Left ventricle myocardium inferior (tissue), 1 donor: ENCODE measurements around the gene PRRC2B. TPM values are rescaled to one million over a fixed set of nuclear protein-coding genes. Genes with fewer than 3 reads are reported as not detected.
"Not testable (repeated sequence)": the region's sequence is repeated elsewhere in the genome, so short reads cannot be mapped to it uniquely, and the experiment has no call there.

Source experiments
- DNase-seq: peaks from one replicate; pipeline ENCODE4 v3.0.0-alpha.2; 2020
- H3K27ac ChIP-seq: fragments of 200-600 bp; replicated peaks from 2 replicates; pipeline ENCODE4 v1.8.0; 2021
- H3K27me3 ChIP-seq: fragments of 200-600 bp; 2 replicates; pipeline ENCODE4 v1.8.0; 2021; ENCODE audit warnings: low read depth
- H3K36me3 ChIP-seq: fragments of 200-600 bp; 2 replicates; pipeline ENCODE4 v1.8.0; 2021
- H3K4me1 ChIP-seq: fragments of 200-600 bp; 2 replicates; pipeline ENCODE4 v1.8.0; 2021
- H3K4me3 ChIP-seq: fragments of 200-600 bp; 2 replicates; pipeline ENCODE4 v1.8.0; 2021; ENCODE audit warnings: mild to moderate bottlenecking, moderate library complexity
- H3K9me3 ChIP-seq: fragments of 200-600 bp; replicated peaks from 2 replicates; pipeline ENCODE4 v1.8.0; 2021
- intact Hi-C: fragments of 100-400 bp; cut with micrococcal nuclease; formaldehyde crosslinking; loops from one replicate; pipeline ENCODE4 v1.11.0; 2022
- total RNA-seq: library from RNA; stranded (reverse); fragmentation: NEBNext Ultra II Directional; extraction: Animal tissue kit (Norgen Biotek cat#: 25700); gene quantifications from one replicate; pipeline ENCODE4 v1.2.1, GENCODE V29; 2021
- TF ChIP-seq, protein P1 (sequence below): fragments of 200-600 bp; IDR thresholded peaks from 2 replicates; pipeline ENCODE4 v1.8.0; 2021; ENCODE audit warnings: antibody characterized with exemption, mild to moderate bottlenecking, borderline replicate concordance
- donor health status: DM: no; HTN: yes; CAD: no; lungs with severe emphysema.

Gene PRRC2B
- total RNA-seq, 1 donor from 2014 or later = 109 TPM

GRCh38 chr9:131545003-131545785 lies 151.3 kb downstream of the PRRC2B start, which contains the start of gene PRRT1B:
Gene PRRT1B, plus strand, starts transcription at chr9:131545523. Its CDS starts 93 bp downstream, at chr9:131545616.
- intact Hi-C loops = no loop called here
- Histone ChIP-seq H3K27me3 (peaks cover 67% of the 10 kb centered on the region), H3K36me3 (no peaks in the 10 kb centered on the region), H3K4me3 (peak within 1 kb of the TSS; percentile 42), H3K4me1 (peaks cover 21% of the 10 kb centered on the region), H3K9me3 (peaks cover 26% of the 10 kb centered on the region), H3K27ac (no peak within 1 kb of the TSS)
- TF ChIP-seq, protein P1, sequence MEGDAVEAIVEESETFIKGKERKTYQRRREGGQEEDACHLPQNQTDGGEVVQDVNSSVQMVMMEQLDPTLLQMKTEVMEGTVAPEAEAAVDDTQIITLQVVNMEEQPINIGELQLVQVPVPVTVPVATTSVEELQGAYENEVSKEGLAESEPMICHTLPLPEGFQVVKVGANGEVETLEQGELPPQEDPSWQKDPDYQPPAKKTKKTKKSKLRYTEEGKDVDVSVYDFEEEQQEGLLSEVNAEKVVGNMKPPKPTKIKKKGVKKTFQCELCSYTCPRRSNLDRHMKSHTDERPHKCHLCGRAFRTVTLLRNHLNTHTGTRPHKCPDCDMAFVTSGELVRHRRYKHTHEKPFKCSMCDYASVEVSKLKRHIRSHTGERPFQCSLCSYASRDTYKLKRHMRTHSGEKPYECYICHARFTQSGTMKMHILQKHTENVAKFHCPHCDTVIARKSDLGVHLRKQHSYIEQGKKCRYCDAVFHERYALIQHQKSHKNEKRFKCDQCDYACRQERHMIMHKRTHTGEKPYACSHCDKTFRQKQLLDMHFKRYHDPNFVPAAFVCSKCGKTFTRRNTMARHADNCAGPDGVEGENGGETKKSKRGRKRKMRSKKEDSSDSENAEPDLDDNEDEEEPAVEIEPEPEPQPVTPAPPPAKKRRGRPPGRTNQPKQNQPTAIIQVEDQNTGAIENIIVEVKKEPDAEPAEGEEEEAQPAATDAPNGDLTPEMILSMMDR = no peak
- no peak for DNase-seq

GRCh38 chr9:131545786-131546335 lies 152.0 kb downstream of the PRRC2B start:
- Histone ChIP-seq H3K9me3 (peaks cover 26% of the 10 kb centered on the region), H3K36me3 (no peaks in the 10 kb centered on the region), H3K4me3 (peak overlapping the region; percentile 42), H3K4me1 (peaks cover 21% of the 10 kb centered on the region), H3K27me3 (peaks cover 73% of the 10 kb centered on the region), H3K27ac (no peak overlapping the region)
- no peak for DNase-seq
- intact Hi-C loops = no loop called here
- TF ChIP-seq, protein P1 = no peak

- Histone ChIP-seq H3K36me3 (no peaks in the 10 kb centered on the region), H3K27ac (no peak overlapping the region), H3K4me3 (peak overlapping the region; percentile 42), H3K27me3 (peaks cover 78% of the 10 kb centered on the region), H3K9me3 (peaks cover 26% of the 10 kb centered on the region), H3K4me1 (peaks cover 21% of the 10 kb centered on the region)
- intact Hi-C loops = no loop called here
- DNase-seq = no peak
- TF ChIP-seq, protein P1 = no peak
These were observed 152.6 kb downstream of the PRRC2B start for GRCh38 chr9:131546336-131547084.

DNA sequence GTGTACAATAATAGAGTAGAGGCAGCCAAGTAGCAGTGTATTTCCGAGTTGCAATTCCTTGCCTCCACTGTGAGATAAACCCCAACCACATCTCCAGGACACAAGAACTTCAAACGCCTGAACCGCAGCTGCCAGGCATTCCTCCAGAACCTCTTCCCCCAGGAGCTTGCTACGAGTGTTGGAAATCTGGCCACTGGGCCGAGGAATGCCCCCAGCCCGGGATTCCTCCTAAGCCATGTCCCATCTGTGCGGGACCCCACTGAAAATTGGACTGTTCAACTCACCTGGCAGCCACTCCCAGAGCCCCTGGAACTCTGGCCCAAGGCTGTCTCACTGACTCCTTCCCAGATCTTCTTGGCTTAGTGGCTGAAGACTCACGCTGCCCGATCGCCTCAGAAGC lies 155.3 kb downstream of the PRRC2B start:
- H3K9me3 ChIP-seq, intact Hi-C loops: not testable (repeated sequence)

More for the DNA sequence above, 155.3 kb downstream of the PRRC2B start:
- H3K4me1 ChIP-seq = peaks cover 21% of the 10 kb centered on the region
- not testable (repeated sequence) for DNase-seq, H3K4me3 ChIP-seq, H3K36me3 ChIP-seq, H3K27ac ChIP-seq
- H3K27me3 ChIP-seq = peaks cover 96% of the 10 kb centered on the region

Other genes starting within 250 kb of the PRRC2B start
- gene FAM78A, start 117.6 kb upstream of the PRRC2B start, total RNA-seq = 47.3 TPM
- gene PLPP7, start 104.4 kb upstream of the PRRC2B start, total RNA-seq = 120 TPM
- 19.3 TPM for gene POMT1, start 108.8 kb downstream of the PRRC2B start, total RNA-seq
- 23.0 TPM for gene UCK1, start 137.2 kb downstream of the PRRC2B start, total RNA-seq
- gene PRRT1B, start 151.4 kb downstream of the PRRC2B start, total RNA-seq = not detected